AG08396 (cell line): ENCODE results near the gene KIR2DL4.
"Not testable (repeated sequence)": the region's sequence is repeated elsewhere in the genome, so short reads cannot be mapped to it uniquely, and the experiment has no call there.

Source experiments
- DNase-seq: peaks from one replicate; pipeline ENCODE4 v3.0.0; 2012; ENCODE audit warnings: low spot score, mixed read lengths

The KIR2DL4 gene

DNA sequence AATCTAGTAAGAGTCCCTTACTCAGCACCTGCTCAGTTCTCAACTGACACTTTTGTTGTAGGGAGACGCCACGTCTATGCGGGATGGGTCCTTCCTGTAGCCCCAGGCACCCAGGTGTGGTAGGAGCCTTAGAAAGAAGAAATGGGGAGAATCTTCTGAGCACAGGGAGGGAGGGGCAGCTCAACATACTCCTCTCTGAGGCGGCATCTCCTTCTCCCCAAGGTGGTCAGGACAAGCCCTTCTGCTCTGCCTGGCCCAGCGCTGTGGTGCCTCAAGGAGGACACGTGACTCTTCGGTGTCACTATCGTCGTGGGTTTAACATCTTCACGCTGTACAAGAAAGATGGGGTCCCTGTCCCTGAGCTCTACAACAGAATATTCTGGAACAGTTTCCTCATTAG is 1.2 kb downstream of the KIR2DL4 start:
- no peak for DNase-seq

DNA sequence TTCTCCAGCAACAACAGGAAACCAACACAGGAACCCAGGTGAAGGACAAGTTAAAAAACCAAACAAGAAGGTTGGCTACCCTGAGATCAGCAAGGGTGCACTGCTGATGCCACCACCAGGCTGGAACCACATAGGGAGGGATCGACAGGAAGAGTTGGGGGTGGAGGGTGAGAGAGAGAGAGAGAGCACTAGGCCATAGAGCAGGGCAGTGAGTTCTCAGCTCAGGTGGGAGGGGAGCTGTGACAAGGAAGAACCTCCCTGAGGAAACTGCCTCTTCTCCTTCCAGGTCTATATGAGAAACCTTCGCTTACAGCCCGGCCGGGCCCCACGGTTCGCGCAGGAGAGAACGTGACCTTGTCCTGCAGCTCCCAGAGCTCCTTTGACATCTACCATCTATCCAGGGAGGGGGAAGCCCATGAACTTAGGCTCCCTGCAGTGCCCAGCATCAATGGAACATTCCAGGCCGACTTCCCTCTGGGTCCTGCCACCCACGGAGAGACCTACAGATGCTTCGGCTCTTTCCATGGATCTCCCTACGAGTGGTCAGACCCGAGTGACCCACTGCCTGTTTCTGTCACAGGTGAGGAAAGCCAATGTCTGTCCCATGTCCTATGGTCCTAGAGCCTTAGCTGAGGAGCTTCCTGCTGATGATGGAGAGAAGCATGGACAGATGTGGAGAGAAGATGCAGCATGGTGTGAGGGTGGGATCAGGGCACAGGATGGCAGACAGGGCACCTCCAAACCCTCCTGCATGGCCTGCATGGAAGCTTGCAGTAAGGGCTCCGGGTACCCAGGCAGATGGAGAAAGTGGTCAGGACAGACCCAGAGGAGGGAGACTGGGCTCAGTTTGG is 2.5 kb downstream of the KIR2DL4 start:
- no peak for DNase-seq

DNA sequence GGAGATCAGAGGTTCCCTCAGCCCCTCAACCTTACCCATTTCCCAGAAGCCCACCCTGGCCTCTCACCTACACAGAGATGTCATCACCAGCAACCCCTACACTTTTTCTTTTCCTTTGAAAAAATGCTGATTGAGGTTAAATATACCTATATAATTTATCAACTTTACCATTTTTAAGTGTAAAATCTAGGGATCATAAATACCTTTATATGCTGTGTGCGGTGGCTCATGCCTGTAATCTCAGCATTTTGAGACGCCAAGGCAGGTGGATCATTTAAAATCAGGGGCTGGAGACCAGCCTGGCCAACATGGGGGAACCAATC is 3.1 kb downstream of the KIR2DL4 start:
- DNase-seq: no peak

DNA sequence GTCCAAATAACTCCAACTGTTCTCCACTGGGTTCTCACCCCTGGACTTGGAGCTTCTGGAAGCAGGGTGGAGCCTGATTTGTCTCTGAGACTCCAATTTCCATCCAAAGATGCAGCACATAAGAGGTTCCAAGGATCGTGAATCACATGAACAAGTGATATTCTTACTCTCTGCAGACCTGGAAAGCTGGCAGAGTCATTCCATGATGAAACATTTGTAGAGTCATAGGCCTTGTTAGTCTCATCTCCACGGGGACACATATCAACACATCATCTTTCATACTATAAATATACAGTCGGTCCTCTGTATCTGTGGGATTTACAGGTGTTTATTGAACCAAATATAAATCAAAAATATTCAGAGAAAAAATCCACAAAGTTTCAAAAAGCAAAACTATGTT is 11.2 kb downstream of the KIR2DL4 start:
- not testable (repeated sequence) for DNase-seq

DNA sequence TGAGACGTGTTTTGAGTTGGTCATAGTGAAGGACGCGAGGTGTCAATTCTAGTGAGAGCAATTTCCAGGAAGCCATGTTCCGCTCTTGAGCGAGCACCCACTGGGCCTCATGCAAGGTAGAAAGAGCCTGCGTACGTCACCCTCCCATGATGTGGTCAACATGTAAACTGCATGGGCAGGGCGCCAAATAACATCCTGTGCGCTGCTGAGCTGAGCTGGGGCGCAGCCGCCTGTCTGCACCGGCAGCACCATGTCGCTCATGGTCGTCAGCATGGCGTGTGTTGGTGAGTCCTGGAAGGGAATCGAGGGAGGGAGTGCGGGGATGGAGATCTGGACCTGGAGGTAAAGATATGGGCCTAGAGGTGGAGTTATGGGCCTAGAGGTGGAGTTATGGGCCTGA is 12.8 kb downstream of the KIR2DL4 start, which contains the start of gene KIR3DL1:
Gene KIR3DL1, plus strand, starts transcription at position 218 of the 400 bp plus-strand sequence.
- DNase-seq: not testable (repeated sequence)

DNA sequence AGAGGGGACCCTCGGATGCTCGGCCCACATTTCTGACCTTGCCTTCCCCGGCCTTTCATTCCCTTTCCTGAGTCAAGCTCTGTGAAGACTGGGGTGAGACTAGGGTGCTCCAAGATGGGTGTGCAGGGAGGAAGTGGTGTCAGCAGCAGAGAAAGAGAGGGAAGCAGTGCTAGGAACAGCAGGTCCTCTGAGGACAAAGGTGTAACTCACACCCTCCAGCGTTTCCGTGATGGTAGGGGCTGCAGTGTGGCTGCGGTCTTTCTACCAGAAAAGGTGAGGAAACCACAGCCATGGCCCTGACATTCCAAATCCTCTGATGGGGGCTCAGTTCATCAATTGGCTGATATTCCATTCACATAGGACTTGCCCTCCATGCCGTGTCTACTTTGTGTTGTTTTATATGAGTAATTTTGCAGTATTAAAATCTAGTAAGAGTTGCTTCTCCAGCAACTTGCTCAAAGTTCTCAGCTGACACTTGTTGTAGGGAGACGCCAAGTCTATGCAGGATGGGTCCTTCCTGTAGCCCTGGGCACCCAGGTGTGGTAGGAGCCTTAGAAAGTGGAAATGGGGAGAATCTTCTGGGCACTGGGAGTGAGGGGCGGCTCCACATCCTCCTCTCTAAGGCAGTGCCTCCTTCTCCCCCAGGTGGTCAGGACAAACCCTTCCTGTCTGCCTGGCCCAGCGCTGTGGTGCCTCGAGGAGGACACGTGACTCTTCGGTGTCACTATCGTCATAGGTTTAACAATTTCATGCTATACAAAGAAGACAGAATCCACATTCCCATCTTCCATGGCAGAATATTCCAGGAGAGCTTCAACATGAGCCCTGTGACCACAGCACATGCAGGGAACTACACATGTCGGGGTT is 14.5 kb downstream of the KIR2DL4 start:
- no peak for DNase-seq

DNA sequence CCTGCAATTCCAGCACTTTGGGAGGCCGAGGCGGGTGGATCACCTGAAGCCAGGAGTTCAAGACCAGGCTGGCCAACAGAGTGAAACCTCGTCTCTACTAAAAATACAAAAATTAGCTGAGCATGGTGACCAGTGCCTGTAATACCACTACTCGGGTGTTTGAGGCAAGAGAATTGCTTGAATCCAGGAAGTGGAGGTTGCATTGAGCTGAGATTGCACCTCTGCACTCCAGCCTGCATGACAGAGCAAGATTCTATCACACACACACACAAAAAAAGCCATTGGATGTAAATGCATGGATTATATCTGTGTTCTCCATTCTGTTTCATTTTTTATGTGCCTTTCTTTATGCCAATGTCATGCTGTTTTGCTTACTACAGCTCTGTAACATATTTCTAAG is 21.0 kb downstream of the KIR2DL4 start:
- DNase-seq: not testable (repeated sequence)

DNA sequence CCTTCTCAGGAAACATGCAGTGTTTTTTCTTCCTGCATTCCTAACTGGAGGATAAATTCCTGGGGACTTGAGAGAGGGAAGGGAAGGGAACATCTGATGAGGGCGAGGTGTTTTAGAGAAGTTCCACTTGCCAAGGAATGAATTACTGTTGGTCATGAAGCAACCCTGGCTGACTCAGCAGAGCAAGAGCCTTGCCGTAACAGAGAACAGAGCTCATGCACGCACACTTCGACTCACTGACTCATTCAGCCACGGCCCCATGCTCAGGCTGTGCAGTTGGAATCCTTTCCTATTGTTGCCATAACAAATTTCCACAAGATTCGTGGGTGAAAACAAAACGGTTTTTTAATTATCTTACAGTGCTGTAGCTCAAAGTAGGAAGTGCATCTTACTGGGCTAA is 21.9 kb downstream of the KIR2DL4 start:
- not testable (repeated sequence) for DNase-seq

DNA sequence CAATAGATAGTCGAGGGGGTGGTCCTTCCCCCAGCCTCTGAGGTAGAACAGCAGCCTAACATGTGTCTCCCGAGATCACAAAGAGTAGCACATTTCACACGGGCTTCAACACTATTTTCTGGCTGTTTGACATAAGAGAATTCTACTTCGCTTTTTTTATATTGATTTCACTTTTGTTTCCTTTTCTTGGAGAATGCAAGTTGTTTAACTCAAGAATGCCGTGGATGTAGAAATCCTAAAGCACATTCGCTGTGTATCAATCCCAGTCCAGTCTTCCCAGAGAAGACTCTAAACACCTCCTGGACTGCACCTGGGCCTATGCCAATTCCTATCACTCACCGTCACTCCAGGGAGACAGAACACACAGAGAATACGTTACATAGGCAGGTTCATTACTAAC is 24.7 kb downstream of the KIR2DL4 start:
- not testable (repeated sequence) for DNase-seq

DNA sequence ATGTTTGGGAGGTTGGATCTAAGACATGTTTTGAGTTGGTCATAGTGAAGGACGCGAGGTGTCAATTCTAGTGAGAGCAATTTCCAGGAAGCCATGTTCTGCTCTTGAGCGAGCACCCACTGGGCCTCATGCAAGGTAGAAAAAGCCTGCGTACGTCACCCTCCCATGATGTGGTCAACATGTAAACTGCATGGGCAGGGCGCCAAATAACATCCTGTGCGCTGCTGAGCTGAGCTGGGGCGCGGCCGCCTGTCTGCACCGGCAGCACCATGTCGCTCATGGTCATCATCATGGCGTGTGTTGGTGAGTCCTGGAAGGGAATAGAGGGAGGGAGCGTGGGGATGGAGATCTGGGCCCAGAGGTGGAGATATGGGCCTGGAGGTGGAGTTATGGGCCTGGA is 29.1 kb downstream of the KIR2DL4 start, which contains the start of gene KIR2DS4:
Gene KIR2DS4, plus strand, starts transcription at position 181 of the 400 bp plus-strand sequence.
- not testable (repeated sequence) for DNase-seq

DNA sequence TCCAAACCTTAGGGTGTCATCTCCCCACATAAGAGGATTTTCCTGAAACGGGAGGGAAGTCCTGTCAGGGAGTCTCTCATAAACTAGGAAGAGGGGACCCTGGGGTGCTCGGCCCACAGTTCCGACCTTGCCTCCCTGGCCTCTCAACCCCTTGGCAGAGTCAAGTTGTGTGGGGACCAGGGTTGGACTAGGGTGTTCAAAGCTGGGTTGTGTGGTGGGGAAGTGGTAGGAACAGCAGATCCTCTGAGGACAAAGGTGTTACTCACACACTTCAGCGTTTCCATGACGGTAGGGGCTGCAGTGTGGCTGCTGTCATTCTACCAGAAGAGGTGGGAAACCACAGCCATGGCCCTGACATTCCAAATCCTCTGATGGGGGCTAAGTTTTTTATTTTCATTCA is 31.7 kb downstream of the KIR2DL4 start:
- DNase-seq: not testable (repeated sequence)

DNA sequence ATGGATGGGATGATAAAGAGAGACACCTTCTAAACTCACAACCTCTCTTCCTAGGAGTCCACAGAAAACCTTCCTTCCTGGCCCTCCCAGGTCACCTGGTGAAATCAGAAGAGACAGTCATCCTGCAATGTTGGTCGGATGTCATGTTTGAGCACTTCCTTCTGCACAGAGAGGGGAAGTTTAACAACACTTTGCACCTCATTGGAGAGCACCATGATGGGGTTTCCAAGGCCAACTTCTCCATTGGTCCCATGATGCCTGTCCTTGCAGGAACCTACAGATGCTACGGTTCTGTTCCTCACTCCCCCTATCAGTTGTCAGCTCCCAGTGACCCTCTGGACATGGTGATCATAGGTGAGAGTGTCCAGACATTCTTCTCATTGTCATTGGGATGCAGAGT is 34.1 kb downstream of the KIR2DL4 start:
- not testable (repeated sequence) for DNase-seq

DNA sequence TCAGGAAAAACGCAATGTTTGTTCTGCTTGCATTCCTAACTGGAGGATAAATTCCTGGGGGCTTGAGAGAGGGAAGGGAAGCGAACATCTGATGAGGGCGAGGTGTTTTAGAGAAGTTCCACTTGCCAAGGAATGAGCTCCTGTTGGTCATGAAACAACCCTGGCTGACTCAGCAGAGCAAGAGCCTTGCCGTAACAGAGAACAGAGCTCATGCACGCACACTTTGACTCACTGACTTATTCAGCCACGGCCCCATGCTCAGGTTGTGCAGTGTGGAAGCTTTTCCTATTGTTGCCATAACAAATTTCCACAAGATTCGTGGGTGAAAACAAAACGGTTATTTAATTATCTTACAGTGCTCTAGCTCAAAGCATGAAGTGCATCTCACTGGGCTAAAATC is 39.8 kb downstream of the KIR2DL4 start:
- not testable (repeated sequence) for DNase-seq

DNA sequence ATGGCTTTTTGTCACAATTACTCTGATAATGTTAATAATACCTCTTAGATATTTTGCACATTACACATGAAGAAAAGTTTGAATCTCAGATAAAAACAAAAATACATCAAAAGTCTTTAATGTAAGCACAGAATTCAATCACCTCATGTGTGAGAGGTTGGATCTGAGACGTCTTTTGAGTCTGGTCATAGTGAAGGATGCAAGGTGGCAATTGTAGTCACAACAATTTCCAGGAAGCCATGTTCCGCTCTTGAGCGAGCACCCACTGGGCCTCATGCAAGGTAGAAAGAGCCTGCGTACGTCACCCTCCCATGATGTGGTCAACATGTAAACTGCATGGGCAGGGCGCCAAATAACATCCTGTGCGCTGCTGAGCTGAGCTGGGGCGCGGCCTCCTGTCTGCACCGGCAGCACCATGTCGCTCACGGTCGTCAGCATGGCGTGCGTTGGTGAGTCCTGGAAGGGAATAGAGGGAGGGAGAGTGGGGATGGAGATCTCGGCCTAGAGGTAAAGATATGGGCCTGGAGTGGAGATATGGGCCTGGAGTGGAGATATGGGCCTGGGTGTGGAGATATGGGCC is 46.7 kb downstream of the KIR2DL4 start, which contains the start of gene KIR3DL2:
Gene KIR3DL2, plus strand, starts transcription at position 383 of the 580 bp plus-strand sequence. Its CDS starts 33 bp downstream, at position 416.
- DNase-seq: not testable (repeated sequence)

DNA sequence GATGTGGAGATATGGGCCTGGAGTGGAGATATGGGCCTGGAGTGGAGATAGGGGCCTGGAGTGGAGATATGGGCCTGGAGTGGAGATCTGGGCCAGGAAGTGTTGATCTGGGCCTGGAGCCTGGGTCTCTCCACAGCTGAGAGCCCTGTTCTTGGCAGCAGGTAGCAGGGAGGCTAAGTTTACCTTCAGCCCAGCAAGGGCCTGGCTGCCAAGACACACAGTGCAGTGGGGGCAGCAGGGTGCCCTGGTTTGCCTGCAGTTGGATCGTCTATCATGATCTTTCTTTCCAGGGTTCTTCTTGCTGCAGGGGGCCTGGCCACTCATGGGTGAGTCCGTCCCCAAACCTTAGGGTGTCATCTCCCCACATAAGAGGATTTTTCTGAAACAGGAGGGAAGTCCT is 47.5 kb downstream of the KIR2DL4 start:
- DNase-seq: no peak

DNA sequence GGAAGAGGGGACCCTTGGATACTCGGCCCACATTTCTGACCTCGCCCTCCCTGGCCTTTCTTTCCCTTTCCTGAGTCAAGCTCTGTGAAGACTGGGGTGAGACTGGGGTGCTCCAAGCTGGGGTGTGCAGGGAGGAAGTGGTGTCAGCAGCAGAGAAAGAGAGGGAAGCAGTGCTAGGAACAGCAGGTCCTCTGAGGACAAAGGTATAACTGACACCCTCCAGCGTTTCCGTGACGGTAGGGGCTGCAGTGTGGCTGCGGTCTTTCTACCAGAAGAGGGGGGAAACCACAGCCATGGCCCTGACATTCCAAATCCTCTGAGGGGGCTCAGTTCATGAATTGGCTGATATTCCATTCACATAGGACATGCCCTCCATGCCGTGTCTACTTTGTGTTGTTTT is 47.9 kb downstream of the KIR2DL4 start:
- no peak for DNase-seq

DNA sequence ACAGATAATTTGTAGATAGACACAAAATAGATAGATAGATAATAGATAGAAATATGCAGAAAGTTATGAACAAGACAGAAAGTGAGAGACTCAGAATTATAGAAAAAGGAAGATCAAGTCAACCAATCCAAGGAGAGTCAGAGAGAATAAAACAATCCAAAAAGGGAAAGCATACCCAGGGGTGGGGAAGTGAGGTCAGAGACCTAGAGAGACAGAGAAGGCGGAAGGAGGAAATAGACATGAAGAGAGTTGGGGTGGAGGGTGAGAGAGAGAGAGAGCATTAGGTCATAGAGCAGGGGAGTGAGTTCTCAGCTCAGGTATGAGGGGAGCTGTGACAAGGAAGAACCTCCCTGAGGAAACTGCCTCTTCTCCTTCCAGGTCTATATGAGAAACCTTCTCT is 51.8 kb downstream of the KIR2DL4 start:
- not testable (repeated sequence) for DNase-seq

DNA sequence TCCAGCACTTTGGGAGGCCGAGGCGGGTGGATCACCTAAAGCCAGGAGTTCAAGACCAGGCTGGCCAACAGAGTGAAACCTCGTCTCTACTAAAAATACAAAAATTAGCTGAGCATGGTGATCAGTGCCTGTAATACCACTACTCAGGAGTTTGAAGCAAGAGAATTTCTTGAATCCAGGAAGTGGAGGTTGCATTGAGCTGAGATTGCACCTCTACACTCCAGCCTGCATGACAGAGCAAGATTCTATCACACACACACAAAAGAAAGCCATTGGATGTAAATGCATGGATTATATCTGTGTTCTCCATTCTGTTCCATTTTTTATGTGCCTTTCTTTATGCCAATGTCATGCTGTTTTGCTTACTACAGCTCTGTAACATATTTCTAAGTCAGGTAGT is 55.1 kb downstream of the KIR2DL4 start:
- not testable (repeated sequence) for DNase-seq

DNA sequence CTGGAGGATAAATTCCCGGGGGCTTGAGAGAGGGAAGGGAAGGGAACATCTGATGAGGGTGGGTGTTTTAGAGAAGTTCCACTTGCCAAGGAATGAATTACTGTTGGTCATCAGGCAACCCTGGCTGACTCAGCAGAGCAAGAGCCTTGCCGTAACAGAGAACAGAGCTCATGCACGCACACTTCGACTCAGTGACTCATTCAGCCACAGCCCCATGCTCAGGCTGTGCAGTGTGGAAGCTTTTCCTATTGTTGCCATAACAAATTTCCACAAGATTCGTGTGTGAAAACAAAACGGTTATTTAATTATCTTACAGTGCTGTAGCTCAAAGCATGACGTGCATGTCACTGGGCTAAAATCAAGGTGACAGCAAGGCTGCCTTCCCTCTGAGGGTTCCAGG is 56.0 kb downstream of the KIR2DL4 start:
- DNase-seq: not testable (repeated sequence)

DNA sequence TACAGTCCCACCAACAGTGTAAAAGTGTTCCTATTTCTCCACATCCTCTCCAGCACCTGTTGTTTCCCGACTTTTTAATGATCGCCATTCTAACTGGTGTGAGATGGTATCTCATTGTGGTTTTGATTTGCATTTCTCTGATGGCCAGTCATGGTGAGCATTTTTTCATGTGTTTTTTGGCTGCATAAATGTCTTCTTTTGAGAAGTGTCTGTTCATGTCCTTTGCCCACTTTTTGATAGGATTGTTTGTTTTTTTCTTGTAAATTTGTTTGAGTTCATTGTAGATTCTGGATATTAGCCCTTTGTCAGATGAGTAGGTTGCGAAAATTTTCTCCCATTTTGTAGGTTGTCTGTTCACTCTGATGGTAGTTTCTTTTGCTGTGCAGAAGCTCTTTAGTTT is 60.0 kb downstream of the KIR2DL4 start:
- not testable (repeated sequence) for DNase-seq
